IMR-90 (cell line): ENCODE measurements around the gene IL5RA. TPM values are rescaled to one million over a fixed set of nuclear protein-coding genes. Genes with fewer than 3 reads are reported as not detected.

Source experiments
- ATAC-seq: fragments of 200-7000 bp; cut with Tn5 transposase; 2 replicates; pipeline ENCODE4 v1.9.1; 2020; ENCODE audit warnings: low read depth, mild to moderate bottlenecking, moderate library complexity
- BruUV-seq: library from RNA; stranded (reverse); fragments of 400-500 nt; replicated peaks from 2 replicates; lab custom pipeline; 2021; lab: Mats Ljungman, UMichigan
- CTCF ChIA-PET: fragments of 300-600 bp; formaldehyde crosslinking; extraction: SDS; loops from one replicate; lab custom pipeline; 2021; ENCODE audit warnings: antibody characterized with exemption; lab: Yijun Ruan, JAX
- POLR2A ChIA-PET: fragments of 300-600 bp; sonication (Branson Sonifier 250); formaldehyde crosslinking; loops from one replicate; lab custom pipeline; 2022; ENCODE audit warnings: antibody characterized with exemption; ENCODE audit not compliant: unreplicated experiment; lab: Charles Lee
- DNase-seq: peaks from one replicate; pipeline ENCODE4 v3.0.0; 2013
- H2AFZ ChIP-seq: replicated peaks from 2 replicates; pipeline ENCODE3; 2013; ENCODE audit warnings: low read length, mild to moderate bottlenecking; ENCODE audit not compliant: poor library complexity
- H2AK5ac ChIP-seq: 2 replicates; pipeline ENCODE4 v1.6.1; 2013; ENCODE audit warnings: low read depth, low read length, inconsistent platforms
- H2AK9ac ChIP-seq: replicated peaks from 2 replicates; pipeline ENCODE3; 2013; ENCODE audit warnings: mild to moderate bottlenecking, low read depth, low read length, moderate library complexity; ENCODE audit not compliant: poor library complexity
- H2BK120ac ChIP-seq: 2 replicates; pipeline ENCODE4 v1.6.1; 2013; ENCODE audit warnings: low read depth, low read length, inconsistent platforms
- H2BK15ac ChIP-seq: 3 replicates; pipeline ENCODE4 v1.6.1; 2013; ENCODE audit warnings: low read depth, low read length, inconsistent platforms
- H2BK20ac ChIP-seq: 2 replicates; pipeline ENCODE4 v1.6.1; 2013; ENCODE audit warnings: low read depth, mild to moderate bottlenecking, inconsistent platforms, low read length, moderate library complexity
- H2BK5ac ChIP-seq: 2 replicates; pipeline ENCODE4 v1.6.1; 2013; ENCODE audit warnings: mild to moderate bottlenecking, low read depth, low read length, inconsistent platforms; ENCODE audit not compliant: poor library complexity, severe bottlenecking
- H3K14ac ChIP-seq: replicated peaks from 2 replicates; pipeline ENCODE4 v1.6.1; 2013; ENCODE audit warnings: low read depth, low read length, inconsistent platforms
- H3K18ac ChIP-seq: 2 replicates; pipeline ENCODE4 v1.6.1; 2013; ENCODE audit warnings: low read depth, low read length, control low read depth
- H3K23ac ChIP-seq: 2 replicates; pipeline ENCODE4 v1.6.1; 2013; ENCODE audit warnings: low read depth, low read length, inconsistent platforms
- H3K27ac ChIP-seq: 2 replicates; pipeline ENCODE4 v1.5.1; 2013; ENCODE audit warnings: mild to moderate bottlenecking, control low read depth, low read length; ENCODE audit not compliant: insufficient read depth
- H3K27me3 ChIP-seq: 2 replicates; pipeline ENCODE4 v1.6.1; 2013; ENCODE audit warnings: low read length; ENCODE audit not compliant: control insufficient read depth, insufficient read depth
- H3K36me3 ChIP-seq: 2 replicates; pipeline ENCODE4 v1.6.1; 2013; ENCODE audit warnings: low read length, mixed read lengths; ENCODE audit not compliant: control insufficient read depth, insufficient read depth
- H3K4ac ChIP-seq: 2 replicates; pipeline ENCODE4 v1.6.1; 2013; ENCODE audit warnings: low read depth, low read length, inconsistent platforms
- H3K4me1 ChIP-seq: 2 replicates; pipeline ENCODE4 v1.6.1; 2013; ENCODE audit warnings: low read length, mixed read lengths; ENCODE audit not compliant: control insufficient read depth, insufficient read depth
- H3K4me2 ChIP-seq: 2 replicates; pipeline ENCODE4 v1.6.1; 2013; ENCODE audit warnings: low read depth, mild to moderate bottlenecking, control low read depth, low read length, moderate library complexity
- H3K4me3 ChIP-seq: 2 replicates; pipeline ENCODE4 v1.5.1; 2013; ENCODE audit warnings: low read depth, mild to moderate bottlenecking, control low read depth, low read length, moderate library complexity; ENCODE audit not compliant: insufficient read depth
- H3K56ac ChIP-seq: 2 replicates; pipeline ENCODE4 v1.6.1; 2013; ENCODE audit warnings: low read length, inconsistent platforms; ENCODE audit not compliant: insufficient read depth; ENCODE audit errors: extremely low read depth
- H3K79me1 ChIP-seq, 2 experiments: 2 replicates each; pipeline ENCODE4 v1.6.1; 2013; ENCODE audit warnings: low read length in 2 of 2, inconsistent platforms in 1 of 2, low read depth in 1 of 2
- H3K9ac ChIP-seq: 2 replicates; pipeline ENCODE4 v1.6.1; 2013; ENCODE audit warnings: low read depth, low read length, control low read depth
- H3K9me1 ChIP-seq: 2 replicates; pipeline ENCODE4 v1.6.1; 2013; ENCODE audit warnings: low read length, inconsistent platforms; ENCODE audit not compliant: insufficient read depth
- H3K9me3 ChIP-seq: 2 replicates; pipeline ENCODE4 v1.6.1; 2013; ENCODE audit warnings: low read length; ENCODE audit not compliant: control insufficient read depth, insufficient read depth
- H4K20me1 ChIP-seq: 2 replicates; pipeline ENCODE4 v1.6.1; 2013; ENCODE audit warnings: low read length, inconsistent platforms; ENCODE audit not compliant: insufficient read depth
- H4K5ac ChIP-seq: 2 replicates; pipeline ENCODE4 v1.6.1; 2013; ENCODE audit warnings: mild to moderate bottlenecking, low read depth, low read length, control low read depth
- H4K8ac ChIP-seq, 2 experiments: 2 replicates each; pipeline ENCODE4 v1.6.1; 2013; ENCODE audit warnings: low read depth in 2 of 2, low read length in 2 of 2, control low read depth in 1 of 2, inconsistent platforms in 1 of 2
- H4K91ac ChIP-seq: 2 replicates; pipeline ENCODE4 v1.6.1; 2013; ENCODE audit warnings: low read depth, low read length, inconsistent platforms; ENCODE audit not compliant: insufficient read depth
- BHLHE40 ChIP-seq: fragments of 150-350 bp; IDR thresholded peaks from 2 replicates; pipeline ENCODE4 v1.6.1; 2016; ENCODE audit warnings: mild to moderate bottlenecking, low read depth, low read length
- CEBPB ChIP-seq: IDR thresholded peaks from 2 replicates; pipeline ENCODE4 v1.6.1; 2012; ENCODE audit warnings: low read depth, low read length, improper control_type of control experiment
- CHD1 ChIP-seq: IDR thresholded peaks from 2 replicates; pipeline ENCODE4 v1.6.1; 2012; ENCODE audit warnings: low read depth, low read length, improper control_type of control experiment
- CTCF ChIP-seq: conservative IDR thresholded peaks from 2 replicates; pipeline ENCODE4 v1.5.1; 2012; ENCODE audit warnings: mild to moderate bottlenecking, low read depth, low read length, improper control_type of control experiment
- MAFK ChIP-seq: IDR thresholded peaks from 2 replicates; pipeline ENCODE4 v1.6.1; 2012; ENCODE audit warnings: low read depth, low read length, improper control_type of control experiment
- MAZ ChIP-seq: IDR thresholded peaks from 2 replicates; pipeline ENCODE4 v1.6.1; 2012; ENCODE audit warnings: low read depth, mild to moderate bottlenecking, low read length, improper control_type of control experiment, moderate library complexity, borderline replicate concordance
- MXI1 ChIP-seq: IDR thresholded peaks from 2 replicates; pipeline ENCODE4 v1.6.1; 2012; ENCODE audit warnings: low read depth, mild to moderate bottlenecking, low read length, moderate library complexity, borderline replicate concordance
- NFE2L2 ChIP-seq: fragments of 150-350 bp; IDR thresholded peaks from 2 replicates; pipeline ENCODE4 v1.6.1; 2016; ENCODE audit warnings: low read depth, mild to moderate bottlenecking, low read length
- POLR2A ChIP-seq: IDR thresholded peaks from 2 replicates; pipeline ENCODE4 v1.6.1; 2012; ENCODE audit warnings: mild to moderate bottlenecking, low read depth, low read length
- RCOR1 ChIP-seq: IDR thresholded peaks from 2 replicates; pipeline ENCODE4 v1.6.1; 2012; ENCODE audit warnings: mild to moderate bottlenecking, low read length, improper control_type of control experiment; ENCODE audit not compliant: insufficient replicate concordance
- RFX5 ChIP-seq: IDR thresholded peaks from 2 replicates; pipeline ENCODE4 v1.8.0; 2012; ENCODE audit warnings: low read depth, mild to moderate bottlenecking, low read length, moderate library complexity
- SMC3 ChIP-seq: fragments of 150-350 bp; IDR thresholded peaks from 2 replicates; pipeline ENCODE4 v1.6.1; 2016; ENCODE audit warnings: low read depth, mild to moderate bottlenecking, antibody characterized with exemption, low read length, moderate library complexity
- USF2 ChIP-seq: fragments of 150-350 bp; IDR thresholded peaks from 2 replicates; pipeline ENCODE4 v1.6.1; 2017; ENCODE audit warnings: mild to moderate bottlenecking, antibody characterized with exemption, low read length, low read depth
- WGBS, 2 experiments: methylation state at CpG; one replicate each; pipeline versions ENCODE4 v1.1.5 to v1.1.7; 2013; ENCODE audit warnings: missing lambda C conversion rate in 2 of 2; ENCODE audit not compliant: insufficient read length in 1 of 2; ENCODE audit errors: extremely low coverage in 2 of 2; 5-methylcytosine and 5-hydroxymethylcytosine counted together
- dilution Hi-C: fragments of 300-500 bp; cut with HindIII; formaldehyde crosslinking; loops from one replicate; pipeline ENCODE4 v1.14.3; 2018; ENCODE audit warnings: low sequenced_read_pairs; ENCODE audit not compliant: unreplicated experiment
- in situ Hi-C: fragments of 300-500 bp; cut with MboI; formaldehyde crosslinking; loops from 3 replicates; pipeline ENCODE4 v1.14.3; 2019; ENCODE audit warnings: low sequenced_read_pairs, inconsistent platforms, mixed read lengths
- intact Hi-C: fragments of 100-400 bp; cut with micrococcal nuclease; formaldehyde crosslinking; loops from 2 replicates; pipeline ENCODE4 v1.10.0; 2022
- polyA plus RNA-seq, 3 experiments: library from polyadenylated mRNA; depleted of rRNA; stranded (reverse); fragments of >200 nt; gene quantifications; 2 replicates each; pipeline ENCODE4 v1.2.3, GENCODE V29; 2012; ENCODE audit warnings: low replicate concordance in 1 of 3
- total RNA-seq: library from RNA; depleted of rRNA; stranded (reverse); fragments of >200 nt; gene quantifications from 2 replicates; pipeline ENCODE4 v1.2.3, GENCODE V29; 2012

Gene IL5RA
- total and polyA plus RNA-seq, 2 of the 4 experiments (the other 2 are of a cell fraction): not detected

- no peak for TF ChIP-seq CTCF
These were observed 15.8 kb upstream of the IL5RA start (continued) for GRCh38 chr3:3125977-3126376.

GRCh38 chr3:3119393-3119851, 9.2 kb upstream of the IL5RA start:
- H2BK20ac ChIP-seq: no peak overlapping the region
- TF ChIP-seq BHLHE40 (no peak), MXI1 (no peak), CHD1 (no peak), MAFK (no peak), USF2 (no peak), RFX5 (no peak), CTCF (no peak), NFE2L2 (no peak), RCOR1 (no peak), POLR2A (no peak), SMC3 (no peak), MAZ (no peak), CEBPB (no peak)

More at GRCh38 chr3:3119393-3119851, 9.2 kb upstream of the IL5RA start:
- Histone ChIP-seq H2BK120ac (no peak overlapping the region), H4K20me1 (no peaks in the 10 kb centered on the region), H2AFZ (no peak overlapping the region), H3K36me3 (no peaks in the 10 kb centered on the region), H3K4me2 (no peak overlapping the region), H3K14ac (no peak overlapping the region), H4K91ac (no peak overlapping the region), H3K9ac (no peak overlapping the region), H4K8ac (no peak overlapping the region), H3K9me1 (no peaks in the 10 kb centered on the region), H2AK9ac (no peak overlapping the region), H2BK15ac (no peak overlapping the region), H3K27ac (no peak overlapping the region), H3K9me3 (no peaks in the 10 kb centered on the region), H3K4ac (no peak overlapping the region), H2BK5ac (no peak overlapping the region), H3K4me3 (no peak overlapping the region), H3K56ac (no peak overlapping the region), H2AK5ac (no peak overlapping the region), H3K4me1 (no peaks in the 10 kb centered on the region), H4K5ac (no peak overlapping the region), H3K18ac (no peak overlapping the region), H3K23ac (no peak overlapping the region), H3K79me1 (no peaks in the 10 kb centered on the region), H3K27me3 (no peaks in the 10 kb centered on the region)
- ChIA-PET CTCF (no interaction called here), POLR2A (no interaction called here)
- dilution Hi-C loops: no loop called here
- ATAC-seq (no peak), DNase-seq (no peak)
- in situ Hi-C loops: no loop called here
- no TSS peak for BruUV-seq
- intact Hi-C loops: no loop called here
- 17% methylated on average over 1 of the region's 4 CpGs; no CpG with 5 or more reads in 1 of the 2 experiments for WGBS, 2 experiments
